Activated CD4-positive, alpha-beta T cell treated with anti-CD3 and anti-CD28 coated beads, Interleukin-2, Interleukin-6, amounts not matched to agents 100 ng/mL and 50 ng/mL, durations not matched to agents 16 hours and 8 hours (primary cell): Measurements from ENCODE around the gene DERA.
"Not testable (repeated sequence)": the region's sequence is repeated elsewhere in the genome, so short reads cannot be mapped to it uniquely, and the experiment has no call there.

Source experiments
- DNase-seq: peaks from one replicate; pipeline ENCODE4 v3.0.0-alpha.2; 2020

The DERA gene

DNA sequence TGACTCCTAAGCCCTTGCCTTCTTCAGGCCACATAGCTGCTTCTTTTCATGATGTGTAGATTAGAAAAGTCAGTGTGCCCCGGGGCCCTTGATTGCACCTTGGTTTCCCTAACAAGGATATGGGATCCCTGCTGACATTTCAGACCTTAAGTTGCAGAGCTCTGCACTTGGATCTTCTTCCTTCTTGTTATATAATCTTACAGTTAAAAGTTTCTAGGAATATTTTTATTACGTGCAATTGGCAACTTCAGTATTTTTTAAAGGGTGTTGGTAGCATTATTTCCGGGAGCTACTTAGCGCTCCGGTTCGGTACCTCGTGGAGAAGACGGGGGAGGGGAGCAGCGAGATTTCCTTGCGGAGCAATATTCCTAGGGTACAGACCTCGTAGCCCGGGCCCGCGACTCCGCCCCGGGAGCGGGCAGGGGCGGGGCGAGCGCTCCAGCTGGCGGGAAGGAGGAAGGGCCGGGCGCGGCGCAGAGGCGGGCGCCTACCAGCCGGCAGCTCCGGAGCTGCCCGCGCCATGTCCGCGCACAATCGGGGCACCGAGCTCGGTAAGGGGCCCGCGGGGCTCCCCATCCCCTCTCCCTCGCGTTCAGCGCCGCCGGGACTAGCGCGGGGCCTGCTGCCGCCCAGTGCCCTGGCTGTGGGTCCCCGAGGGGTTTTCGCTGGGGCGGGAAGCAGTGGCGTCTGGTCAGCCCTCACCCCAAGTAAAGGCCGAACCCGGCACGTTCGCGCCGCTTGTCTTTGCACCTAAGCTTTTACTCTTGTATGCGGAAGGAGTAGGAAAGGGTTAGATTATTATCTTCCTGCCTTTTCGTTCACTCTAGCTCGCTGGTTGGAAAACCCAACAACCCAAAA lies at the start of gene DERA:
DERA (plus strand) TSS at position 469 of the 858 bp plus-strand sequence; CDS start at position 521, 52 bp downstream.
- peak; percentile 73 for DNase-seq

DNA sequence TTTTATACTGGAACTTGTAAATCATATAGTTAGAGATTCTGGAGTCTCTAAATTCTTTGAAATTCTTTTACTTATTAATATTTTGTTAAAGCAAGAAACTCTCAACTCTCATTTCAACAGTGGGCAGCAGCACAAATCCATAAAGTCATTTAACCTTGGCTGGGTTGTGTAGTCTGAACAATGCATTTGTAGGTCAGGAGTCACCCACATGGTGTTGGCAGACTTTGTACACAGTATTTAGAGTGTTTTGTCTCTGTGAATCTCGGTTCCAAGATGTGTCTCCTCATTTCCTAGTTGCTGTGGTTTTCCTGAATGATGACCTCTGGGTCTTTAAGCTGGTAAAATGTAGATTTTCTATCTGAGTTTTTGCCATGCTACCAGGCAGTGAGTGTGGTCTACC lies 49.7 kb upstream of the DERA start:
- DNase-seq, result no peak

DNA sequence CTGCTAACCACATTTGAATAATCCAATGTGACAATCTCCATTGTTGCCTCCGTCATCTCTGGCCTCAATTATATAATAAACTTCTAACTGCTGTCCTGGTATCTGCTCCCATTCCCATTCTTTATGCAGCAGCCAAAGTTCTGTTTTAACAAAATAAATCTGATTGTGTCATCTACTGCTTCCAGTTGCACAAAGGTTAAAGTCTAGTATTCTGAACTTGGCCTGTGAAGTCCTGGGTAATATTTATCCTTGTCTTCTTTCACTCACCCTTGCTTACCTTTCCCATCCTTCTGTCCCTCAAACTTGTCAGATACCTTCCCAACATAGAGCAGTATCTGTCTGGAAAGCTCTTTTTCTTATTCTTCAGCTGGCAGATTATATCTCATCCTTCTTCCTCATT lies 48.3 kb upstream of the DERA start:
- DNase-seq, result no peak

DNA sequence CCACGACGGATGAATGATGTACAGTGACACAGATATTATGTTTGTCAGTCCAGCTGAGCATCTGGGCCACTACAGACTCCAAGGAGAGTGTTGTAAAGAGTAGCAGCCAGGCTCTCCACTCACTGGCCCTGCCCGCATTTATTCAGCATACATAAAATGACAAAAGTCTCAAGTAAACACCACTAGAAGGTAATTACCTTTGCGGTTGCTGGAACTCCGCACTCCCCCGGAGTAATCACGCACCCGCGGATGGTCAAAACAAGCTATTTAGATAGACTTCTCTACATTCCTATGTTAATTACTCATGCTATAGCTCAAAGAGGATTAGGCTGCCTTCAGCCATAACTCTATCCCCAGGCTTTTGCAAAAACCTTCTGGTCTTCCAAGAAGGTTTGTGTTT lies 47.8 kb upstream of the DERA start:
- no peak for DNase-seq

DNA sequence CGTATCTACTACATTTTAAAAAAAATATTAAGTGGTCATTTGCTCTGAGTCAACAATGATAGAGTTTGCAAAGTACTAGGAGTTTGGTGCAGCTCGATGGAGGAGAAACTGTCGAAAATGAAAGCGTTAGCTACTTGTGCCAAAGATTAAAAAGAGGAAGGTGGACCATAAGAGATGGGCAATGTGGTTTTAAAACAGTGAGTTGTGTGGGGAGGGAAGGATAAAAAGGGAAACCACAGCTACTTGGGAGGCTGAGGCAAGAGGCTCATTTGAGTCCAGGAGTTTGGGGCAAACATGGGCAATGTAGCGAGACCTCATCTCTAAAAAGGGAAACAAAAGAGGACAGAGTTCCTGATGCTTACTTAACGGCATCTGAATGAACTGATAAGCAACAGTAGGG lies 47.1 kb upstream of the DERA start:
- no peak for DNase-seq

DNA sequence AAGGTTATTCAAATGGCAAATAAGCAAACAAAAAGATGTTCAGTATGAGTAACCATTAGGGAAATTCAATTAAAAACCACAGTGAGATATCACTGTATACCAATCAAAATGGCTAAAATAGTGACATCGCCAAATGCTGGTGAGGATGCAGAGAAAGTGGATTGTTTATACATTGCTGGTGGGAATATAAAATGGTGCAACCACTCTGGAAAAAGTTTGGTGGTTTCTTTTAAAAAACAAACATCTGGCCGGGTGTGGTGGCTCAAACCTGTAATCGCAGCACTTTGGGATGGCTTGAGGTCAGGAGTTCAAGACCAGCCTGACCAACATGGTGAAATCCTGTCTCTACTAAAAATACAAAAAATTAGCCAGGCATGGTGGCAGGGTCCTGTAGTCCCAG lies 42.9 kb upstream of the DERA start:
- DNase-seq, result no peak

DNA sequence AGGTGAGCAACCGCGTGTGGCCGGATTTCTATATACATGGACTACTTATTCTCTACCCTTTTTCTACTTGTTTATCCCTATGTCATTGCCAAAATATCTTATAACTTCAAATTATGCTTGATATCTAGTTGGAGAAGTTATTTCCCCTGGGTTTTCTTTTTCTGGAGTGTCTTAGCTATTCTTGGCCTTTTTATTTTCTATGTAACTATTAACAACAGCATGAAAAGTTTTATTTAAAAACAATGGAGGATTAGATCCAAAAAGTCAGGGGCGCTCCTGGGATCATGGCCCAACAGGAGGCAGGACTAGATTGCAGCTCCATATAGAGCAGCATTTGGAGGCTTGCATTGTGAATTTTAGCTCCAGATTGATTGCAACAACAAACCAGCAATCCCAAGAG lies 37.6 kb upstream of the DERA start:
- DNase-seq, result no peak

DNA sequence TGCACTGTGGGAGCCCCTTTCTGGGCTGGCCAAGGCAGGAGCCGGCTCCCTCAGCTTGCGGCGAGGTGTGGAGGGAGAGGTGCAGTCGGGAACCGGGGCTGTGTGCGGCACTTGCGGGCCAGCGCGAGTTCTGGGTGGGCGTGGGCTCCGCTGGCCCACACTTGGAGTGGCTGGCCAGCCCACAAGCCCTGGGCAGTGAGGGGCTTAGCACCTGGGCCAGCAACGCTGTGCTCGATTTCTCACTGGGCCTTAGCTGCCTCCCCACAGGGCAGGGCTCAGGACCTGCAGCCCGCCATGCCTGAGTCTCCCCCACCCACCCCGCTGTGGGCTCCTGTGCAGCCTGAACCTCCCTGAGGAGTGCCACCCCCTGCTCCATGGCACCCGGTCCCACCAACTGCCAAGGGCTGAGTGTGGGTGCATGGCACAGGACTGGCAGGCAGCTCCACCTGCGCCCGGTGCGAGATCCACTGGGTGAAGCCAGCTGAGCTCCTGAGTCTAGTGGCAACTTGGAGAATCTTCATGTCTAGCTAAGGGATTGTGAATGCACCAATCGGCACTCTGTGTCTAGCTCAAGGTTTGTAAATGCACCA lies 36.5 kb upstream of the DERA start:
- not testable (repeated sequence) for DNase-seq

DNA sequence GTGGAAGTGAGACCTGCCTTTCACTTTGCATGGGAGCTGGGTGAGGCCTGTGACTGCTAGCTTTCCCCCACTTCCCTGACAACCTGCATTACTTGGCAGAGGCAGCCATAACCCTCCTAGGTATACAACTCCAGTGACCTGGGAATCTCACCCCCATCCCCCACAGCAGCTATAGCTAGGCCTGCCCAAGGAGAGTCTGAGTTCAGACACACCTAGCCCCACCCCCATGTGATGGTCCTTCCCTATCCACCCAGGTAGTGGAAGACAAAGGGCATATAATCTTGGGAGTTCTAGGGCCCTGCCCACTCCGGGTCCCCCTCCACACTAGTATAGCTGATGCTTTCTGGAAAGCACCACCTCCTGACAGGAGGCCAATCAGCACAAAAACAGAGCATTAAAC lies 35.3 kb upstream of the DERA start:
- DNase-seq, result no peak

DNA sequence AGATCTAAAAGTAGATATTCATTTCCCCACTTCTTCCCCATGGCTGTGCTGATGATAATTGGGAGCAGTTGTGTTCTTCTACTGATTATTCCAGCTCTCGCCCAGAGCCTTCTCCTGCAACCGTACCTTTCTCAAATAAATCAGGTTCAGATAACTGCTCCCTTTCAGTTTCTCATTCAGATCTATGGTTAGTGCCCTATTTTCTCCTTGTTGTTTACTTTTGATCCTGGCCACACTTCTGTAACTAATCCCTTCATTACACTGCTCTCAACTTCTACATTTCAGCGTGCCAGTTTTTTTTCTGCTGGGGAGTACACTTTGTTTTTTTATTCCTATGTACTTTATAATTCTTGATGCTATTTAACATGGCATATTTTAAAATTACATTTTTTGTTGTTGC lies 31.7 kb upstream of the DERA start:
- DNase-seq, result no peak

DNA sequence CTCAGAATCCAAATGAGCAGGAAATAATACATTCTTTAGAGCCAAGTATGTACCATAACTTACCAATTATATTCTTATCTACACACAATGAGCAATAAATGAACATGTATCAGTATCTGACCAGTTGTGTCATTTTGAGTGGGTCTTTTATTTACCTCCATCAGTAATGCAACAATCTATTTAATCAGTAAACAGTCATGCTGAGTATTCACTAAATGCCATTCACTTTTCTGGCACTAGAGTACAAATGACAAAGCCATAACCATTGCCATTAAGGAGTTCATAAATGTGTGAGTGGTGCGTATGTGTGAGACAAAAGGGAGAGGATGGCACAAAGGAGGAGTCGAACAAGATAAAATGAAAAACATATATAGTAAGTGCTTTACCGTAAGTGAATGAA lies 30.4 kb upstream of the DERA start:
- no peak for DNase-seq

DNA sequence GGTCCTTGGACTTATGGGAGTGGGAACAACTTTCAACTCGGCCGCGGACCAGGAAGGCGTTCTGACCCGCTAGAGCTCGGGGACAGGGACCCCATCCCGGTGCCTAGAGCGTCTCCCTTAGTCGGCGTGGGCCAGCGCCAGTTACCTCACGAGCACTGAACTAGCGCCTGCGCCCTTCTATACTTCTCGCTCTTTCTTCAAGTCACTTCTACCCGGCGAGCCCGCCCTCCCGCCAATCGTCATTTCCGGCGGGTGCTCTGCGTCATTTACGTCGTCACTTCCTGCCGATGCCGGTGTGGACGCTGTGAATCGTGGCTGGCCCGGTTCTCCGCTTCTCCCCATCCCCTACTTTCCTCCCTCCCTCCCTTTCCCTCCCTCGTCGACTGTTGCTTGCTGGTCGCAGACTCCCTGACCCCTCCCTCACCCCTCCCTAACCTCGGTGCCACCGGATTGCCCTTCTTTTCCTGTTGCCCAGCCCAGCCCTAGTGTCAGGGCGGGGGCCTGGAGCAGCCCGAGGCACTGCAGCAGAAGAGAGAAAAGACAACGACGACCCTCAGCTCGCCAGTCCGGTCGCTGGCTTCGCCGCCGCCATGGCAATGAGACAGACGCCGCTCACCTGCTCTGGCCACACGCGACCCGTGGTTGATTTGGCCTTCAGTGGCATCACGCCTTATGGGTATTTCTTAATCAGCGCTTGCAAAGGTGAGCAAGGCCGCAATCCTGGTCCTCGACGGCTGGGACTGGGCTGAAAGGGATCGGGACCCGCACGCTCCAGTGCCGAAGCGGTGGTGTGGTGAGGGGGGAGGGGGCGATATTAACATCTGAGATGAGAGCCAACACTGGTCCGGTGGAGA lies 28.8 kb upstream of the DERA start, which contains the start of gene STRAP:
STRAP (plus strand) TSS at position 270 of the 854 bp plus-strand sequence; CDS start at position 591, 321 bp downstream.
- DNase-seq, result peak; percentile 96

DNA sequence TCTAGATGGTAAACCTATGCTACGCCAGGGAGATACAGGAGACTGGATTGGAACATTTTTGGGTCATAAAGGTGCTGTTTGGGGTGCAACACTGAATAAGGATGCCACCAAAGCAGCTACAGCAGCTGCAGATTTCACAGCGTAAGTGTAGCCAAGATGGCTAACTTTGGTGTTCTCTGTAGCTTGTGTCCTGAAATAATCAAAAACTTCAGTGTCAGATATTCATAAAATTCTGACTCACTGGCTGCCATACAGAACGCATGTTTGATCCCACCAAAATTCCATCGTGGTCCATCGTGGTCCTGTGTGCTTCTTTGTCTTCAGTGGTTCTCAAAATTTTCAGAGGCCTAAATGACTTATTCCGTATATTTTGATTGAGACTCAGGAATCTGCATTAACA lies 27.6 kb upstream of the DERA start:
- DNase-seq, result no peak

DNA sequence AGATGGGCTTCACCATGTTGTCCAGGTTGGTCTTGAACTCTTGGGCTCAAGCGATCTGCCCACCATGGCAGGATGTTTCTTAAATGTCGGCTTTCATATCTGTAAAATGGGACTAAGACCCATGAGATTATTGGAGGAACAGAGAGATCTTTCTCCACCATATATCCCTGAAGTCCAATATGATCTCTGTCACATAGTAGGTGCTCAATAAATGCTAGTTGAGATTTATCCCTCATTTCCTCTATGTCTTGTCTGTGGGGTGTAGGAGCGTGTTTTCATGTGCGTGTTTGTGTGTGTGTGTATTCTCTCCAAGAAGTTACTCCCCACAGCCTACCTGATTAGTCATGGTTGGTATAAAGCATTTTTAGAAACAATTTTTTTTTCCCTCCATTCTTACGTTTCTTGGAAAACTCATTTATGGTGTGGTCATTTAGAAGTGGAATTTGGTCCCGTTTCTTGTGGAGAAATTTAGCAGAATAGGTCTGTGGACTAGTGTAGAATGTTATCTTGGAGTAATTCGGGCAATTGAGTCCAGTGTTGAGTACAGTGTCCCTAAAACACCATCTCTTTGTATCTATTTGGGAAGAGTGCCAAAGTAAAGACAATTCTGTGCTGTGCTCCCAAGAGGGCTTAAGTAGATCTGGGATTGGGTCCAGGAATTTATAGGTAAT lies 24.6 kb upstream of the DERA start:
- no peak for DNase-seq

DNA sequence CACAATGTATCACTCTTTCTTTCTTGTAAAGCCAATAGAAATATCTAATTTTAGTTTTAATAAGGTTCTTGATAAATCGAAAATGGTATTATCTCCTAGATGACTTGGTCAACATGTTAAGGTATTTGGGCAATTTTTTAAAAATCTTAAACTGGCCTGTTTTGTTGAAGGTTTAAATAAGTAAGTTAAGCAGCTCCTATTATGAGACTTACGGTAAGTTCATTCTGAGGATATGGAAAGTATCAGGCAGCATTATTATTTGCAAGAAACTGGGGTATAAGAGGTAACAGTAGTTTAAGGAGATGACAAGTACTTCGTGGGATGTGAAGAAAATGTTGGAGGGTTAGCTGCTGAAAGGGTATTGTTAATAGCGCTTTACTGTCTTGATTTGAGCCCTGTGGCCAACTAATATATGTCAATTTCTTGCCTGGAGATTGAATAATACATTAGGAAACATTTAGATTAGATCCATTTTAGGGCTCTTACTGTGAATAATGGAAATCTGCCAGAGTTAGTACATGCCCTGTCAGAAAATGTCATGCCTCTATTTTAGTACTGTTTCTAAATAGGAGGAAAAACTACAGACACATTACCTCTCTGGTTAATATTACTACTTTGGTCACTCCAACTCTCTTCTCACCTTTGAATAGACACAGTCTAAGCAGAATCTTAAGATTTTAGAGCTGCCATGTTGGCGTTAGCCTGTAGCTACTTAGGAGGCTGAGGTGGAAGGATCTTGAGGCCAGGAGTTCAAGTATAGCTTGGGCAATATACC lies 23.9 kb upstream of the DERA start:
- DNase-seq, result no peak

DNA sequence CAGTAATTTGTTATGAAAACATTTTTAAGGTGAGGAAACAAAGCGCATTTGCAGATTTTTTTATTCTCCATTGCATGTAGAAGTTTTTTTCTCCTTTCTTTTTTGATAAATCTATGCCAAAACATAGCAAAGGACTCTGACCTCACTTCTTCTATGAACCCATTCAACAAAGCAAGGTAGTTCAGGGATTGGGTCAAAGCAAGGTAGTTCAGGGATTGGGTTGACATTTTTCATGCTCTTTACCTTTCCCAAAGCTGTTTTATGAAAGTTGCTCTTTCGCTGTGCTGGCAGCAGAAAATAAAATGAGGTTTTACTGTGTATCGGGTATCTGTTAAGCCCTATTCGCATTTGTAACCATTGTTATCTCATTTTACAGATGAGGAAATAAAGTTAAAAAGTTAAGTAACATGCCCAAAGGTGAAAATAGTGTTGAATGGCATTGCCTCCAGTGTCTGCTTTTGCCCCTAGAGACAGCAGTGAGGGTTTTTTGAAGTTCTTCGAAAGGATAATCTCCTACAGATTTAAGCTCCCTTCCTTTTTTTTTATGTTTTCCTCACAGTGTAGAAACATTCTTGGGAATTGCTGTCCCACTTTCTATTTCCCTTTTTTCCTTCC lies 18.4 kb upstream of the DERA start:
- DNase-seq, result no peak

DNA sequence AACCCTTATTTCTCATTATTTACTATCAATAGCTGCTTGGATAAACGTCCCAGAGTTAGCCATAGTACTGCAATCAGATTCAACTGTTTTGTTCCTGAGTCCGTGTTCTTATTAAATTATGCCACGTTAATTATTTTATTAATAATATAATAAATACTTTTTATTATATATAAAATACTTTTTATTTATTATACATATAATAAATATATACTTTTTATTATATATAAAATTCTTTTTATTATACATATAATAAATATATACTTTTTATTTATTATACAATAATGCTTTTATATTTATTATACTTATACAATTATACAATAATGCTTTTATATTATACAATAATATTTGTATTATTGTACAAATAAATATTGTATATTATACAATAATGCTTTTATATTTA lies 17.9 kb upstream of the DERA start:
- DNase-seq, result no peak

DNA sequence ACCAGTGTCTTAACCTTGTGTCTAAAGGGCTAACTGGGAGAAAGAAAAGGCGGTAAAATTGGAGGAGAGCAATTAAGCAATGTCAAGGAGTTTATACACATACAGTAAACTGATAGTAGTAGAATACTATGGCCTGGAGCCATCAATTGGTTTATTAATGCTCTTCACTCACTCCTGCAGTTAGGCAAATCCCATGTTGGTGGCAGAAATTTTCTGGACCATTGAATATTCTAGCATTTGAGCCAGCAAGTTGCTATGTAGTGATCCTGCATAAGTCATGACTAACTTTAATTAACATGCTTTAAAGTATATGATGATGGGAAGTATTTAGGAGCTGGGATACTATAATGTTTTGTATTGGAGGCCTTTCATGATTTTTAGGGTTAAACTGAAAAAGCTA lies 14.3 kb upstream of the DERA start:
- no peak for DNase-seq

DNA sequence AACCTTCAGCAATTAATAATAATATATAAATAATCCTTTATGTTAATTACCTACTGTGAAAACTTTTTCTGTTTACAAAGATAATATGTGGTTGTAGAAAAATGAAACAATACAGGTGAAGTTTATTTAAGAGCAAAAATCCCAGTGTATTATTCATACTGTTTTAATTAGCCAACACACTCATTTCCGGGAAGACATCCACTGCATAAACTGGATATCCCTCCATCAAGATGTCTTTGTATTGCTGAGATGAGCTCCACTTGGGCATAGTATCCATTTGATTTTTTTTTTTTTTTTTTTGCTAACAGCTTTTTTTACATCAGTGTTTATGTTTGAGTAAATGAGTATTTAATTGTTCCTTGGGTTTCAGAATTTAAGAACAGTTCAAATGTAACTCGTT lies 13.7 kb upstream of the DERA start:
- no peak for DNase-seq

DNA sequence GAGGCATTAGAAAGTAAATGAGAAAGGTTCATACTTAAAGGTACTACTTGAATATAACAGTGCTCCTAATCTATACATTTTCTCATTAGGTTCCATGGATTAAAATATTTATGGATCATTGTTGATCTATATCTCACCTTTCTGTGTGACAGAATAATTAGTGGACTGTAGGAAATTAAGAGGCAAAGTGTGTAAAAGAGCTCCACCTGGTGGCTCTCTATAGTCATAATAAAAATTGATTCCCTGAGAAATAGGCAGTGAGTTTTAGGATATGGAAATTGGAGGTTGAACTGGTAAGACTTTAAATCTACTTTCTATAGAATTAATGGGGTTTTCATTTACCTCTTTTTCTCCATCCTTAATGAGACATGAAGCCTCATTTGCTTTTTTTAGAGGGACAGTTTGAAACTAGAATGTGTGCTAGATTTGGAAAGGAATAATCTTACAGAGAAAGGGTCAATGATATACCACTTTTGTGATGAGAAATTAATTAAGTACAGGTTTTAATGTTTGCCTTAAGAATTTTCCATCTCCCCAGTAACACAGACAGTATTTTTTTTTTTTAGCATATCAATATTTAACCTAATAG lies 11.8 kb upstream of the DERA start:
- peak; percentile 36 for DNase-seq

DNA sequence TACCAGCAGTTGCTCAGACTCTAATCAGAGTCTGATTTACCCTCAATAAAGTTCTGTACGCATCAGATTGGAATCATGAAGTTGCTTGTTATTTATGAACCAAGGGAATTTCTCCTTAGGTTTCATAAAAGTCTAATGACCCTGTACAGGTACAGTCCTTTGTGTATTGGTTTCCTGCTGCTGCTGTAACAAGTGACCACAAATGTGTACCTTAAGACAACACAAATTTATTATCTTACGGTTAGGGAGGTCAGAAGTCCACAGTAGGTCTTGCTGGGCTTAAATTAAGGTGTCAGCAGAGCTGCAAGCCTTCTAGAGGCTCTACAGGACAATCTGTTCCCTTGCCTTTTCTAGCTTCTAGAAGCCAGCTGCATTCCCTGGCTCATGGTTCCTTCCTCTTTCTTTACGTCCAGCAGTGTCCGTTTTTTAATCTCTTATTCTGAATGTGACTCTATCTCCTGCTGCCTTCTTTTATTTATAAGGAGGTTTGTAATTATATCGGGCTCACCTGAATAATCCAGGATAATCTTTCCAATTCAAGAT lies 6.7 kb upstream of the DERA start:
- no peak for DNase-seq
